Measurements from ENCODE around the gene IL1RL1.

IL1RL1 gene

GRCh38 chr2:102282678-102283091 is 28.7 kb upstream of the IL1RL1 start:
- TF ChIP-seq CTCF (IDR thresholded peaks at IDR 0.05; ENCODE audit: borderline replicate concordance, insufficient read depth, low read depth, low read length): no peak
- no peak overlapping the region for H3K4me3 ChIP-seq (ENCODE audit: low read depth, low read length)

DNA sequence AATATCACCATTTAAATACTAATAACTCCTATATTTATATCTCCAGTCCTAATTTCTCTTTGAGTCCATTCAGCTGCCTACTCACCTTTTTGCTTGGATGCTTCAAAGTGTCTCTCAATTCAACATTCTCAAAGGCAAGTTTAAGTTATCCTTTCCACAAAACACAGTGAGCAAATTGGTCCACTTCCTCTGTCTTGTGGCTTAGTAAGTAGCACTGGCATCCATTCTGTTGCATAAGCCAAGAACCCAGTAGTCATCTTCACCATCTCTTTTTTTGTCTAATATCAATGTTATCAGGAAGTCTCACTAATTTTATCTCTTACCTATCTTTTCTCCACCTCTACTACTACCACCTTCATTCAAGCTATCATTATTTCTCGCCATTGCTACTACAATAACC is 27.4 kb upstream of the IL1RL1 start:
- no peak overlapping the region for H3K4me3 ChIP-seq (ENCODE audit: low read depth, low read length)
- TF ChIP-seq CTCF (IDR thresholded peaks at IDR 0.05; ENCODE audit: borderline replicate concordance, insufficient read depth, low read depth, low read length): no peak

DNA sequence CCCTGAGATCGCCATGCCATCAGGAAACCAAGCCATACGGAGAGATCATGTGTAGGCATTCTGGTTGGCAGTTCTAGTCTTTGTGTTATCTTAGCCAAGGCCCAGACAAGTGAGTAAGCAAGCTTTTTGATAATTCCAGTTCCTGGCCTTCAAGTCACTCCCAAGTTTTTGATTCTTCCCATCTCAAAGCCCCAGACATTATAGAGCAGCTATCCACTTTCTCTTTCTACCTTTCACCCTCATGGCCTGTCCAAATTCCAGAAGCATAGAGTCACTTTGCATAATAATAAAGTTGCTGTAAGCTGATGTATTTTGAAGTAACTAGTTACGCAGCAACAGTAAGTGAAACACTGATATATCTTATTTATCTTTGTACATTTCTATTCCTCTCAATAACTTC is 26.8 kb upstream of the IL1RL1 start:
- no peak for TF ChIP-seq CTCF (IDR thresholded peaks at IDR 0.05; ENCODE audit: borderline replicate concordance, insufficient read depth, low read depth, low read length)

DNA sequence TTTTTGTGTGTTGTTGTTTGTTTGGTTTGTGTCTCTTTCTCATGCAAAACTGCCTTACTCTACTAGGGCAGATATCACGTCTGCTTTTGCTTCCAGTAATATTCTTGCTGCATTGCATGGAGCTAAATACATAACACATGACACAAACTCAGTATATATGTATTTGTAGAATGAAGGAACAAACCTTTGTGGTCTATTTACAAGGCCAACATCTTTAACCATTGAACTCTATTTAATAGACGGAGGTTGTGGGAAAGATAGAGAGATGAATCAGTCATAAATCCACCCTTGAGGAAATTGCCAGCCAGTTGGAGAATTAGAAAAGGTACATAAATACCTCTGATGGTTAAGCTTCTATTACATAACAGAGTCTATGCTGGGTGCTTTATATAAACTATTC is 26.0 kb upstream of the IL1RL1 start:
- H3K4me3 ChIP-seq (ENCODE audit: low read depth, low read length): no peak overlapping the region
- no peak for TF ChIP-seq CTCF (IDR thresholded peaks at IDR 0.05; ENCODE audit: borderline replicate concordance, insufficient read depth, low read depth, low read length)

More for the DNA sequence above, 26.8 kb upstream of the IL1RL1 start:
- H3K4me3 ChIP-seq (ENCODE audit: low read depth, low read length): no peak overlapping the region

DNA sequence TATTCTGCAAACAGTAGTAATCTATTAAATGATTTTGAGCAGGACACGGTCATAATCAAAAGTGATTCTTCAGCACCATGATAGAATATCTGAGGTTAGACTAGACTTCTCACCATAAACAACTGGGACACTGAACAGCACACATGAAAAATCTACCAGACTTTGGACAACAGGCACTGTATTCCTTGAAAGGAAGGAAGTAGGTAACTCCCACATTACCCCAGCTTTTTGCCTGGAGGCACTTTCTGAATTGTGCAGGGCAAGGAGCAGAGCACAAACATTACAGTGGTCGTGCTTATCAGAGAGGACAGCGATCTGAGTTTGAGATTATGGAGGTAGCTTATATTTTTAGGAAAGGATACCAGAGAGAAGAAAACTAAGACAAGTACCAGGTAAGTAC is 25.3 kb upstream of the IL1RL1 start:
- H3K4me3 ChIP-seq (ENCODE audit: low read depth, low read length): no peak overlapping the region
- TF ChIP-seq CTCF (IDR thresholded peaks at IDR 0.05; ENCODE audit: borderline replicate concordance, insufficient read depth, low read depth, low read length): no peak

- H3K4me3 ChIP-seq (ENCODE audit: low read depth, low read length): no peak overlapping the region
- TF ChIP-seq CTCF (IDR thresholded peaks at IDR 0.05; ENCODE audit: borderline replicate concordance, insufficient read depth, low read depth, low read length): no peak
Observed at GRCh38 chr2:102289129-102289528, 22.2 kb upstream of the IL1RL1 start.

- no peak overlapping the region for H3K4me3 ChIP-seq (ENCODE audit: low read depth, low read length)
- TF ChIP-seq CTCF (IDR thresholded peaks at IDR 0.05; ENCODE audit: borderline replicate concordance, insufficient read depth, low read depth, low read length): no peak
Observed at GRCh38 chr2:102290594-102290993, 20.8 kb upstream of the IL1RL1 start.
